Activated CD4-positive, alpha-beta memory T cell treated with anti-CD3 and anti-CD28 coated beads, Interleukin-2, amount 10 ng/mL, durations not matched to agents 7 days and 5 days (primary cell): ENCODE data around the gene ERCC6L2. TPM values are rescaled to one million over a fixed set of nuclear protein-coding genes. Genes with fewer than 3 reads are reported as not detected.

Experiments used
- CTCF ChIA-PET: fragments of 350-600 bp; sonication (Branson Sonifier 250); formaldehyde crosslinking; loops from one replicate; lab custom pipeline; 2021; ENCODE audit warnings: antibody characterized with exemption, inconsistent platforms; lab: Charles Lee
- POLR2A ChIA-PET: fragments of 350-600 bp; sonication (Branson Sonifier 250); formaldehyde crosslinking; loops from one replicate; lab custom pipeline; 2021; ENCODE audit warnings: antibody characterized with exemption; lab: Charles Lee
- DNase-seq: peaks from one replicate; pipeline ENCODE4 v3.0.0-alpha.2; 2020
- H3K27ac Mint-ChIP-seq: one replicate; pipeline ENCODE4 v1.8.0; 2021; ENCODE audit warnings: mild to moderate bottlenecking, mixed read lengths
- H3K27me3 Mint-ChIP-seq: one replicate; pipeline ENCODE4 v1.8.0; 2021; ENCODE audit warnings: mixed read lengths
- H3K36me3 Mint-ChIP-seq: one replicate; pipeline ENCODE4 v1.8.0; 2021; ENCODE audit warnings: low read depth, mixed read lengths
- H3K4me1 Mint-ChIP-seq: one replicate; pipeline ENCODE4 v1.8.0; 2021; ENCODE audit warnings: mixed read lengths
- H3K4me3 Mint-ChIP-seq: one replicate; pipeline ENCODE4 v1.8.0; 2021; ENCODE audit warnings: mild to moderate bottlenecking, mixed read lengths
- H3K9me3 Mint-ChIP-seq: one replicate; pipeline ENCODE4 v1.8.0; 2021; ENCODE audit warnings: mixed read lengths
- total RNA-seq, 2 experiments: library from RNA; stranded (reverse); gene quantifications; one replicate each; pipeline ENCODE4 v1.2.3, GENCODE V29; 2021

ERCC6L2 gene
- total RNA-seq, 2 experiments from 2014 or later: 27.7 to 28.5 TPM

DNA sequence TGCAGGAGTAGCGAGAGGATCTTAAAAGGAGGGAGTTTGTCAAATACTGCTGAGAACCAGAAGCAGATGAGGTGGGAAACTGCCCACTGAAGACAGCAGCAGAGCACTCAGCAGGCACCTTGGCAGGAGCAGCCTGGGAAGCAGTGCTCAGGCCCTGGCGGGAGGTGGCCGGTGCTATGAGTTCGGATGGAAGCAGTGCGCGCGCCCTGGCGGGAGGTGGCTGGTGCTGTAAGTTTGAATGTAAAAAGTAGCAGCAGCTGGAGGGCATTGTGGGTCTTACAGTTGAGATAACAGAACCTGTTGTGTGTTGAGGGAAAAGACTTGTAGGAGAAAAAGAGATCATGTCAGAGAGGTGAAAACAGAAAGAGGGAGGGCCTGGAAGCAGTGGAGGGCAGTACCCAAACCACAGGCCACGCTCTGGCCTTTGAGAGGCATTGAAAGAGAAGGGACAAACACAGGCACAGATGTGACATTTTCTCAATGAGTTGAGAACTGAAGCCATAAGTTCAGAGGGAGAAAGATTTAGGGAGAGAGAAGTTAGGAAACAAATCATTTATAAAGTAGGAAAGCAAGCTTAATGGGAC lies 130.9 kb downstream of the ERCC6L2 start:
- H3K4me3 Mint-ChIP-seq: no peak overlapping the region
- DNase-seq: no peak
- H3K9me3 Mint-ChIP-seq: peaks cover 6% of the 10 kb centered on the region
- H3K27me3 Mint-ChIP-seq: no peaks in the 10 kb centered on the region
- H3K4me1 Mint-ChIP-seq: peaks cover 30% of the 10 kb centered on the region
- H3K27ac Mint-ChIP-seq: no peak overlapping the region
- ChIA-PET POLR2A (interaction anchor here (0.5 to 1.3 kb wide), 2 partner anchors 132 to 478 kb away, joined by 3 to 4 read pairs; no protein-coding TSS in a partner anchor), CTCF (interaction anchor here (0.6 kb wide), 1 partner anchor 523 kb away, joined by 3 read pairs; no protein-coding TSS in a partner anchor)
- peaks cover 26% of the 10 kb centered on the region for H3K36me3 Mint-ChIP-seq

GRCh38 chr9:96006961-96007360 lies 131.5 kb downstream of the ERCC6L2 start:
- DNase-seq: no peak
- CTCF ChIA-PET: interaction anchor here (0.6 kb wide), 1 partner anchor 523 kb away, joined by 3 read pairs; no protein-coding TSS in a partner anchor
- POLR2A ChIA-PET: interaction anchor here (0.5 to 1.3 kb wide), 3 partner anchors 132 to 500 kb away, joined by 3 to 4 read pairs (median 3); no protein-coding TSS in a partner anchor
- Mint-ChIP-seq H3K4me3 (no peak overlapping the region), H3K4me1 (peaks cover 33% of the 10 kb centered on the region), H3K27ac (no peak overlapping the region), H3K36me3 (peaks cover 30% of the 10 kb centered on the region), H3K9me3 (peaks cover 6% of the 10 kb centered on the region), H3K27me3 (no peaks in the 10 kb centered on the region)

- Mint-ChIP-seq H3K4me3 (no peak overlapping the region), H3K36me3 (peaks cover 23% of the 10 kb centered on the region), H3K27ac (no peak overlapping the region), H3K9me3 (no peaks in the 10 kb centered on the region), H3K4me1 (peaks cover 40% of the 10 kb centered on the region), H3K27me3 (no peaks in the 10 kb centered on the region)
- no peak for DNase-seq
- ChIA-PET POLR2A (interaction anchor here (1.2 to 4.3 kb wide), 7 partner anchors 10 to 514 kb away, joined by 3 to 36 read pairs (median 4); partner anchors contain the start of gene ERCC6L2), CTCF (no interaction called here)
These were observed 133.2 kb downstream of the ERCC6L2 start for GRCh38 chr9:96008502-96009222.

GRCh38 chr9:96009223-96009602 lies 133.7 kb downstream of the ERCC6L2 start:
- POLR2A ChIA-PET: interaction anchor here (1.0 to 4.3 kb wide), 11 partner anchors 11 to 514 kb away, joined by 3 to 36 read pairs (median 4); partner anchors contain the start of gene ERCC6L2

DNA sequence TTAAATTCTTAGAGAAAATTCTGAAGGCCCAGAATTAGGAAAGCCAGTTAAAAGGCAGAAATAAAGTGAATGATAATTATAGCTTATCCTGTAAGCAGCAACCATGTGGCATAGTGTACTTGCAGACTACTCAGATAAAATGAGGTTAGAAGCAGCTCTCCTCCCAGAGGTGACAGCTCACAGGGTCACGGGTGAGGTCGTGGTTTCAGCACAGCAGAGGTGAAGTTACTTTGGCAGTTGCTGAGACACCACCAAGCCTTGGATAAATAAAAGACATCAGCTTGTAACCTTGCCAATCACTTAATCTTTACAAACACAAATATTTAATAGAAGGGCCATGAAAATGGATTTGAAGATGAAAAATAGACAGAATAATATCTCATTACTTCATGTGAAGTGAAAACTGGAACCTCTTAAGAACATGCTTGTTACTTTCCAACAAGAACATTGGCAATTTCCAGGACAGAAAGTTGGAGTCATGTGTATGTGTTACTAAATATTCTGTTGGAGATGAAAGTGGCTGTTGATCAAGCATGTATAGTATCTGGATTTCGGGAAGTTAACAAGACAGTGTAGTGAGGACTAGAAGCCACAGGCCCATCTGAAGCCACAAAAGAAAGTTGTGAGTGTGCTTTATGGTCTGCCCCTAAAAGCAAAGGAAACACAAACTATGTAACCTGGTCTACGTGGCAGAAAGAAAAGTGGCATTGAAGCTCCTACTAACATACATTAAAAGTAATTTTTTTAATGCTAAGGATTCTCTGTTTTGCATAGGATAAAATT lies 134.4 kb downstream of the ERCC6L2 start:
- Mint-ChIP-seq H3K4me3 (no peak overlapping the region), H3K27me3 (no peaks in the 10 kb centered on the region), H3K36me3 (peaks cover 25% of the 10 kb centered on the region), H3K9me3 (no peaks in the 10 kb centered on the region), H3K4me1 (peaks cover 50% of the 10 kb centered on the region), H3K27ac (peak overlapping the region; percentile 81)
- peak; percentile 83 for DNase-seq
- POLR2A ChIA-PET: interaction anchor here (0.7 to 4.3 kb wide), 12 partner anchors 11 to 548 kb away, joined by 3 to 36 read pairs (median 4); partner anchors contain the start of gene ERCC6L2
- CTCF ChIA-PET: interaction anchor here (0.6 to 0.9 kb wide), 2 partner anchors 157 to 287 kb away, joined by 3 read pairs; no protein-coding TSS in a partner anchor

More at GRCh38 chr9:96009223-96009602, 133.7 kb downstream of the ERCC6L2 start:
- Mint-ChIP-seq H3K27me3 (no peaks in the 10 kb centered on the region), H3K4me3 (no peak overlapping the region), H3K36me3 (peaks cover 25% of the 10 kb centered on the region), H3K4me1 (peaks cover 44% of the 10 kb centered on the region), H3K9me3 (no peaks in the 10 kb centered on the region), H3K27ac (peak overlapping the region; percentile 81)
- CTCF ChIA-PET: interaction anchor here (0.6 to 0.9 kb wide), 2 partner anchors 156 to 286 kb away, joined by 3 read pairs; no protein-coding TSS in a partner anchor
- DNase-seq: no peak

DNA sequence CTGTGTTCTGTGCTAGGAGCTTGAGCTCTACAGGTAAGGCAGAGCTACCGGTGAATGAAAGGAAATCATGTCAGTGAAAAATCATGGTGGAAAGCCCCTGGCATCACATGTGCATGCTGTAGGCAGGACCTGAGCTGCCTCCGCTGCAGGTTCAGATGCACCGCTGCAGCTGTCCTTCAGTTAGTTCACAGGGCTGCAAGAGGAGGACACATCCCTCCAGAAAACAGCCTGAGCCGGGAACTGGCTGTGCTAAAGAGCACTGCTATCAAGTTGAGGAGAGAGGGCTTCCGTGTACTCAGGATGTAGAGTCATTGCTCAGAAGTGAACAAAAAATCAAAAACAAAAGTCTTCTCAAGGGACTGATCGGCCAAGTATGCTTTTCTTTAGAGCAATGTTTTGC lies 138.6 kb downstream of the ERCC6L2 start:
- peak overlapping the region; percentile 83 for H3K27ac Mint-ChIP-seq
- peak overlapping the region; percentile 25 for H3K4me3 Mint-ChIP-seq
- H3K9me3 Mint-ChIP-seq: no peaks in the 10 kb centered on the region
- peak; percentile 63 for DNase-seq
- ChIA-PET CTCF (no interaction called here), POLR2A (interaction anchor here (1.0 to 2.7 kb wide), 7 partner anchors 11 to 551 kb away, joined by 3 to 27 read pairs (median 3); partner anchors contain the start of gene ERCC6L2)
- H3K27me3 Mint-ChIP-seq: no peaks in the 10 kb centered on the region
- H3K4me1 Mint-ChIP-seq: peaks cover 74% of the 10 kb centered on the region
- H3K36me3 Mint-ChIP-seq: peaks cover 33% of the 10 kb centered on the region

DNA sequence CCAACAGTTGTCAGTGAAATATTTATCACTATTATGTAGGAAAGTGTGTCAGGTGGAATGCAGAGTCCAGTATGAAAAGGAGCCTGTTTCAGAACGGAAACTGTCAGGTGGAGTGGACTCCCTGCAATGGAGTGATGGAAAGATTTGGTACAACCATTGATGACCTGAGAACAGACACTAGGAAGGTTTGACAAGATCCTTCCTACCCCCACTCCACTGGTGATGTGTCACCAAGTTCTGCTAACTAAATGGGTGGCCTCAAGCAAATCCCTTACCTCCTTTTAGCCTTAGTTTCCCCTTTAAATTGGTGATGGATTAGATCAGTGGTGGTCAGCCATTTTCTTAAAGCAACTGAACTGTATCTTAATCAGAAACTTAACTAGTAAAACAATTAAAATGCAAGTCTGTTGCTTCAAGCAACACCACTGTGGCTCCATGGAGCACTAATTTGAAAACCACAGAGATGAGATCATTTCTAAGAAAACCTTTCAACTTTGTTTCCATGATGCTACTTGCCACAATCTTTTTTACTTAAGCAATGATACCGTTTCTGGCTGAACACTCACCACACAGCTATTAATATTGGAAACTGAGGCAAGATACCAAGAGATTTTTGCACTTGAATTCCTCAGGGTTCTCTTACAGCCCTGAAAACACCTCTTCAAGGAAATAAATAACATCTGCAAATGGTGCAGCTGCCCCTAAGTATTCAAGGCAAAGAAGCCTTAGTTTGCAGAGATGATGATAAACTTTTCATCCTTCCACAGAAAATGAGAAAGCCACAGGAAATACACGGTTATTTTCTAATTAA lies 140.6 kb downstream of the ERCC6L2 start:
- H3K27me3 Mint-ChIP-seq: no peaks in the 10 kb centered on the region
- POLR2A ChIA-PET: interaction anchor here (1.8 kb wide), 1 partner anchor 140 kb away, joined by 18 read pairs; the partner anchor contains the start of gene ERCC6L2
- DNase-seq: peak; percentile 61

More for the DNA sequence above, 140.6 kb downstream of the ERCC6L2 start:
- peak overlapping the region; percentile 0 for H3K4me3 Mint-ChIP-seq
- peaks cover 69% of the 10 kb centered on the region for H3K4me1 Mint-ChIP-seq
- CTCF ChIA-PET: interaction anchor here (0.9 kb wide), 1 partner anchor 201 kb away, joined by 4 read pairs; no protein-coding TSS in a partner anchor
- no peaks in the 10 kb centered on the region for H3K9me3 Mint-ChIP-seq
- peak overlapping the region; percentile 98 for H3K27ac Mint-ChIP-seq
- peaks cover 26% of the 10 kb centered on the region for H3K36me3 Mint-ChIP-seq
